HG03135 (cell line): ENCODE data around the gene TNNI2.

Experiments used
- ATAC-seq: cut with Tn5 transposase; IDR thresholded peaks from one replicate; pipeline ENCODE4 v1.9.1; 2021; ENCODE audit warnings: mild to moderate bottlenecking, moderate library complexity; ENCODE audit not compliant: unreplicated experiment

Gene TNNI2

DNA sequence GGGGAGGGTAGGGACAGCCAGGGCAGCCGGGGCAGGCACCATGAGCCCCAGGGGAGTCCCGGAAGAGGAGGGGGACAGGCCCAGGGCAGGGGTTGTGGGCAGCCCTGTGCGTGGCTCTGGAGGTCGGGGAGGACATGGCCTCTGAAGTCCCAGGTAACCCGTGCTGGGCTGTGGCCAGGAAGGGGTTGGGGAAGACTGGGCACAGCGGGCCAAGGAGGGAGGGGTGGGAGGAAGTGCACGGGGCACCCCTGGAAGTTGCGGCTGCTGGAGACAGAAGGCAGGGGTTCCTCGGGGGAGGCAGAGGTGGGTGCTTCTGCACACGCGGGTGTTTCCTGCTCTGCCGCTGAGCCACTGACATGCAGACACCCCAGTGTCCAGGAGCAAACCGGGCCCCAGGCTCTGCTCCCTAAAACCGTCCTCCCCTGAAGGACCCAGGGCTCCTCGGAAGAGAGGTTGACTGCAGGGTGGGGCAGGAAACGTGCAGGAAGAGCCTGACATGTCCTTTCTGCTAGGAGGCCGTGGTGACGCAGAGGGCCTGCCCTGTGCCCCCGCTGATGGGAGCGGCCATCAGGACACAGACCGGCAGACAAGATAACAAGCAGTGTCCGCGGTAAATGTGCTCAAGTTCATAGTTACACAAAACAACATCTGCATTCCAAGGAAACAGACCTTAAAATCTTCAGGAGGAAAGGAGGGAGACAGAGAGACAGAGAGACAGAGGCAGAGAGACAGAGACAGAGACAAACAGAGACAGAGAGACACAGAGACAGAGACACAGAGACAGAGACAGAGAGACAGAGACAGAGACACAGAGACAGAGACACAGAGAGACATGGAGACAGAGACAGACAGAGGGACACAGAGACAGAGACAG, 5.7 kb downstream of the TNNI2 start:
- no peak for ATAC-seq

GRCh38 chr11:1845095-1845429, 6.3 kb downstream of the TNNI2 start:
- no peak for ATAC-seq

DNA sequence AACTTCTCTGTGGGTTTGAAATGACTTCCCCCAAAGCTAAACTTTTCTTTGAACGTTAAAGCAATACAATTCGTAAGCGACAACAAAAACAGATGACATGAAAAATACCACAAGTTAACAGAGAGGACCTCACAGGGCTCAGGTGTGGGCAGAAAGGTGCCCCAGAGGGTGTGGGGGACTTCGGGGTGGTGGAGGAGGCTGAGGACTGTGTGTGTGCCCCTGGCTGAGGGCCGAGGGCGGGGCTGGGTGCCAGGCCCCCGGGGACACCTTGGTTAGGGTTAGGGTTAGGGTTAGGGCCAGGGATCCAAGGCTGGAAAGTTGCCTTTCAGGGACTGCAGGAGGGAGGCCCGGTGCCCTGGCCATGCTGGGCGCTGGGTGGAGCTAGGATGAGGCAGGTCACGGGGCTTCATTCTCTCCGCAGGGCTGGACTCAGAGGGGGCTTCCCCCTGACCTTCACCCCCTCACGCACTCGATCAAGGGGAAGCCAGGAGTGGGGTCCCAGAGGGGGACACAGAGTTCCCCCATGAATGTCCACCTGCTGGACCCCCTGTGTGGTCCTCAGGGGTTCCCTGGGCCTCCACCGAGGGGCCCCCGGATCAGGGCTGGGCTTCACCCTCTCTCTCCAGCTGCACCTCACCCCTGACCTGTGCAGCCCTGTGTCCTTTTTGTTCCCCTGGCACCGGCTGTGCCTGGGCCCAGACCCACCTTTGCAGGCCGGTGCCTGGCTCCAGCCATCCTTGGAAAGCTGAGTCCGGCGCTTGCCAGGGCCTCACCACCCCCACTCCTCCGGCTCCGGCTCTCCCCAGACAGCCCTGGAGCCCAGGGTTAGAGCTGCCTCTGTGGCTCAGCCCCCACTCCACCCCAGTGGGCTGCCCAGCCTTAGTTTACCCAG, 7.0 kb downstream of the TNNI2 start:
- no peak for ATAC-seq

DNA sequence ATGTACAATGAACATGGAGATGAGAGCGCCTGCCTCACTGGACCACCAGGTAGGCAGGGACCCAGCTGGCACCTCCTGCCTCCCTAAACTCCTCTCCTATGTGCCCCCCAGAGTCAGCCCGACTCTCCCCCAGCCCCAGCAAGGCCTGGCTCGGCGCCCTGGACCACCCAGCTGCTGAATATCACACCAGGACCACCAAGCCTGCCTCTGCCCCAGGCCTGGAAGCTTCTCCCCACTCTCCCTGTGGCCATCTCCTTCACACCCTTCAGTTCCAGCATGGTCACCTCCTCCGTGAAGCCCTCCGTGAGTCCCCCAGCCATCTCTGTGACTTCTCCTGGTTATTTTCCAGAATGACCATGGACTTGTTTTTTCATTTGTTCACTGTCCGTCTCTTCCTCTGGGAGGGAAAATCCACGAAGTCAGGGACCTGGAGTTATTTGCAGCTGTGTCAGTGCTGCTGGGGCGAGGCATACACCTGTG, 7.7 kb downstream of the TNNI2 start:
- ATAC-seq, result no peak

DNA sequence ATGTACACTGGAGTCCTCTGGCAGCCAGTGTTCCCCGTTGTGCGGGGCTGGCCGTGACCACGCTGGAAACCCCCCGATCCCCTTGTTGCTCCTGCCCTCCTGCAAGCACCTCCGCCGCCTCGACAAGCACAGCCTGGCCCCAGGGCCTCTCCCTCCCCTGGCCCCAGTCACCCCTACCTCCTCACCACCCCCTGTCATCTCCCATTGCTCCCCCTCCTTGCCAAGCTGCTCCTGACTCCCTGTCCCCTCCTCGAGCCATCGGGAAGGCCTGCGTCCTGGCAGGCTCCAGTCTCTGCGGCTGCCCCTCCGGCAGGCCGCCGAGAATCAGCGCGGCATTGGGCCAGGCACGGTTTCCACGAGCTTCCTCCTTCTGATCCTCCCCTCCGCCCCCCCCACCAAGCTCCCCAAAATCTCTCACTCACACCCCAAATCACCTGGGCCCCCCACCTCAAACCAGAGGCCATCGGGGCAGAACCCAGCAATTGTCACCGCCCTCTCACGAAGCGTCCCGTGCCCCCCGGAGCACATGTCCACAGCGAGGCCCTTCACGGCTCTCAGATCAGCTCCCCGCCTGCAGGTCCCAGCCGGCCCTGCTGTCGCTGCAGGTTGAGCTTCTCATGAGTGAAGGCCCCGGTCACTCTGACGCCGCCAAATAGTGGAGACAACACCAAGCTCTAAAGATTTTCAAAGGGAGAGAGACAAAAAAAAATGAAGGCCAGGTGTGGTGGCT, 8.4 kb downstream of the TNNI2 start:
- no peak for ATAC-seq

- no peak for ATAC-seq
These were observed 9.3 kb downstream of the TNNI2 start for GRCh38 chr11:1847926-1848639.

DNA sequence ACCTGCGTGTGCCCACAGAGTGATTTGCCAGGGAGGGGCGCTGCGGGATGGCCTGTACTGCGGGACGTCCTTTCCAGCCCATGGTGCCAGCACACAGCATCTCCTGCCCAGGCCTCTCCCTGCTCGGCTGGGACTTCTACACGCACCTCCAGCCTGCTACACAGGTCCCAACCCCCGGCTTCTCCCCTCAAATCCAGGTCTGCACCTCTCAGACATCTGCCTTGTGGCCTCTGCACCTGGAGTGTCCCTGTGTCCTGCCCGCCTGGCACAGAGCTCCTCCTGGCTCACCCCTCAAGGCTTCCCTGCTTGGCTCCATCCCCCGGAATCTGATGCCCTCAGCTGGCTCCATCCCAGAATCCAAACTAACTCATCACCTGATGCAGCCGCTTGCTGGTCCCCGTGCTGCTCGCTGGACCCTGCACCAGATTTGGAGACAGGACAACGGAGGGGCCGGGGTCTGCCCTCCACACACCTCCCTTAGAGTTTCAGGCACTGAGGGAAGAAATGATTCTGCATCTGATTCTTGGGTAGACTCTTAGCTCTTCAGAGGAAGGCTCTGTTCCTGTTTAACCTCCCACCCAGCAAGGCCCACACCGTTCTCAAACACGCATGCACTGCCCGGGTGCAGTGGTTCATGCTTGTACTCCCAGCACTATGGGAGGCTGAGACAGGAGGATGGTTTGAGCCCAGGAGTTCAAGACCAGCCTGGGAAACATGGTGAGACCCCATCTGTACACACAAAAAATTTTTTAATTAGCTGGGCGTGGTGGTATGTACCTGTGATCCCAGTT, 10.1 kb downstream of the TNNI2 start:
- ATAC-seq, result no peak

GRCh38 chr11:1851468-1852180, 12.8 kb downstream of the TNNI2 start:
- ATAC-seq, result no peak

- ATAC-seq, result peak; percentile 0
These were observed 13.6 kb downstream of the TNNI2 start for GRCh38 chr11:1852271-1852876.

DNA sequence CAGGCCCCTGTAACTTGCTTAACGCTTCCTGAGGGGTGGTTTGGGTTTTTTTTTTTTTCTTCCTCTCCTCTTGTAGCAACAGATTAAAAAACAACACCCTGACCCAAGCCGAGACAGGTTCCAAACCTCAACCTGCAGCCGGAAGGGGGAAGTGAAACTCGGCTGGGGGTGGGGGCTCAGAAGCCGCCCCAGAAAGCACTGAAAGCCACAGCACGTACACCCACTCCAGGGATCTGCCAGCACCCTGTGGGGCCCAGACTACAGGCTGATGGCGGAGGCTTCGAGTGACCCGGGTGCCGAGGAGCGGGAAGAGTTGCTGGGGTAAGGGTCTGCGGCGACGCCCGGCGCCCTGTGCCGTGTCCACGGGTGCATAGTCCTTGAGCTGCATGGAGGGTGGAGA, 14.1 kb downstream of the TNNI2 start, which contains the start of gene LSP1:
Gene LSP1 (plus strand): TSS at position 208 of the 400 bp plus-strand sequence. CDS start 61 bp downstream, at position 269.
- peak; percentile 43 for ATAC-seq

DNA sequence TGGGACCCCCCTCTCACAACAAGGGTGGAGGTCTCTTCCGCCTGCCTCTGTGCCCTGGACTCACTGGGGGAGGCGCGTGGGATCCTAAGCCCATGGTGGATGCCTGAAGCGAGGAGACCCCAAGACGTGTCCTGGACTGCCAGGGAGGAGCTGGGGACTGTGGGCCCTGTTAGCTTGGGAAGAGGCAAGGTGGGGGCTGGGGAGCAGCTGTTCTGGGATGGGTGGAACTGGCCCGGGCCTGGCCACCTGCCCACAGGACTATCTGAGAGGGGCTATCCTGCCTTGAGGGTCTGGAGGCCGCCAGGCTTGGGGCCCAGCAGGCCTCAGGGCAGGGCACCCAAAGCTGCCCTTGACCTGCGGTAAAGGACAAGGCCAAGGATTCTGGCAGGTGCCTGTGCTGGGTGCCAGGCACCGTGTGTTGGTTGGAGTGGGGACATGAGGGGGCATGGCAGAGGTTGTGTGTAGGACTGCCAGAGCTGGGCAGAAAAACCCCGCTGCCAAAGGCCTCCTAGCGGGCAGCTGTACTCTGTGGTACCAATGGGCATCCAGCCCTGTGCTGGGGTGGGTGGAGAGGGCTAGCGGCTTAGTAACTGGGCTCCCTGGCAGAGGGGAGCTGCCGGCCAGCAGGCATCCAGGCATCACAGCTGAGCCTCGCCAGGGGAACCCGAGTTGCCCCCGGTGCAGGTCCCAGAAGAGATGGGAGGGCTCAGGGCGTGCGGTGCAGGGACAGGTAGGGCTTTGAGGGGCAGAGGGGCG, 14.8 kb downstream of the TNNI2 start:
- ATAC-seq, result no peak

- peak; percentile 20 for ATAC-seq
These were observed 15.6 kb downstream of the TNNI2 start for GRCh38 chr11:1854132-1854948.

DNA sequence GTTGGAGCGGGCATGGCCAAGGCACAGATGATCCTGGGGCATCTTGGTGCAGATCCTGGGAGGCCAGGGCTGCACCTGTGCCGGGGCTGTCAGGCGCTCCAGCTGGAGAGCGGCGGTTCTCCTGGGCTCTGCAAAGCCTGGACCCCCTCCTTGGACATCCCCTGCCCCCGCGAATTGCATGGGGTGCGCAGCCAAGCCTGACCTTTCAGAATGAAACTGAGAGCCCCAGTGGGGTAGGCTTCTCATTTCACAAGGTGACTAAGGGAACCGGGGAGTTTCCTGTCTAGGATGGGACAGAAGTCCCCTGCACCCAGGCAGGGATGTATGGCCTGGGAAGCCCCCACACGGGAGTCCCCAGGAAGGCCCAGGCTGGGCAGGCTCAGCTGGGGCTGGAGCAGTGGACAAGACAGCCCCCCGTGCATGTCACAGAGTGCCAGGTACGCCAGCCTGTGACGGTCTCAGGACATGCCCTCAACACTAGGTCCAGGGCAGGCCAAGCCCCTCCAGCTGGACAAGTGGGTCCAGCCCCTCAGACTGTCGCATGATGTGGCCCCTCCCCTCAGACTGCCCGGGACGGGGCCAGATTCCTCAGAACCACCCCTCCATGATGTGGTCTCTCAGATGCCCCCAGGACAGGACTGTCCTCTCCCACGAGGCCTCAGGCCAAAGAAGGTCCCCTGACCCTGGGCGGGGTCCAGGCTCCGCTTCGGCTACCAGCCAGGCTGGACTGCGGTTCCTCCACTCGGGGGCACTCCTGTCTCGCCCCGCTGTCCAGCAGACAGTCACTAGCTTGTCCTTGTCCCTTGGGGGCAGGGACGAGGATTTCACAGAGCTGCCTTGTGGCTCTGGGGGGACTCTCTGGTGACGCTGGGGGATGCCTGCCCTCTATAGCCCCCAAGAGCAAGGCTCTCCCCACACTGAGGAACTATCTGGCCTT, 16.4 kb downstream of the TNNI2 start:
- peak; percentile 27 for ATAC-seq

DNA sequence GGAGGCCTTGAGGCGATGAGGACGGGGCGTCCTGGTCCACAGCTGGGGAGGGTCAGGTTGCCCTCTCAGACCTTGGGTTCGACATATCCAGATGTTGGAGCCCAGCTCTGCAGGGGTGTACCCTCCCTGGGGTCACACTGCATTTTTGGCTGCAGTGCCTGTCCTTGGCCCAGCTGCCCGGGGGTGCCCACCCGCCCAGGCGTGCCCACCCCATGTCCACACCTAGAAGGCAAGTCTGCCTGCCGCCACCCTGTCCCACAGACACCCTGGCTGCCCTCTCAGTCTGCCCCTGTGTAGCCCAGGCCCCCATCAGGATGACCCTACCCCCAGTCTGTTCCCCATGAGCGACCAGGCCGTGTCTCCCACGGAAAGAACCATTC, 17.1 kb downstream of the TNNI2 start:
- ATAC-seq, result no peak

- ATAC-seq, result no peak
These were observed 17.7 kb downstream of the TNNI2 start for GRCh38 chr11:1856306-1857005.
